ENCODE data around the gene TMEM132D. TPM values are rescaled to one million over a fixed set of nuclear protein-coding genes. Genes with fewer than 3 reads are reported as not detected.

Gene TMEM132D
- total RNA-seq, 2 donors from 2014 or later = not detected

GRCh38 chr12:129489100-129489676, 414.6 kb downstream of the TMEM132D start:
- TF ChIP-seq CTCF (IDR thresholded peaks at IDR 0.05) = no peak
- no peak for DNase-seq (ENCODE audit: low spot score)
- no peaks in the 10 kb centered on the region for H3K4me1 ChIP-seq (ENCODE audit: control insufficient read depth in 1 of 2, low read depth in 2 of 2)
- ATAC-seq (ENCODE audit: insufficient number of reproducible peaks, low FRiP score, low read depth) = no peak
- H3K4me3 ChIP-seq = no peak overlapping the region
- H3K27ac ChIP-seq = no peak overlapping the region
- H3K27me3 ChIP-seq (replicated peaks; ENCODE audit: insufficient read depth) = no peaks in the 10 kb centered on the region
- H3K36me3 ChIP-seq = no peaks in the 10 kb centered on the region
- no peaks in the 10 kb centered on the region for H3K9me3 ChIP-seq

DNA sequence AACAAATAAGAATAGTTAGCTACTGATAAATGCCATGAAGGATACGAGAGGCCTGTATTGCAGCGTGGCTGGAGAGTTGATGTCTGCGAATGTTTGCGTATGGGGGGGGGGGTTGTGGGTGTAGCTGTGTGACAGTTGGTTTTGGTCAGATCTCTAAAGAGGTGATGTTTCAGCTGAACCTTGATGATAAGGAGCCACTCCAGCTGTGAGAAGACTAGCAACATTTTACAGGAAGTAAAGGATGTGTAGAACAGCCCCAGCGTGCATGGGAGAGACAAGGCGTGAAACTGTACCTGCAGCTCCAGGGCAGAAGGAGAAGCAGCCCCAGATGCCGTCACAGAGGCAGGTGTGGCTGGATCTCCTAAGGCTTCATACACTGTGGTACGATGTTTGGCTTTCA, 416.9 kb downstream of the TMEM132D start:
- Histone ChIP-seq H3K9me3 (no peaks in the 10 kb centered on the region), H3K27me3 (replicated peaks; ENCODE audit: insufficient read depth) (no peaks in the 10 kb centered on the region), H3K27ac (no peak overlapping the region), H3K36me3 (no peaks in the 10 kb centered on the region), H3K4me1 (ENCODE audit: control insufficient read depth in 1 of 2, low read depth in 2 of 2) (no peaks in the 10 kb centered on the region), H3K4me3 (no peak overlapping the region)
- TF ChIP-seq CTCF (IDR thresholded peaks at IDR 0.05) = no peak
- no peak for DNase-seq (ENCODE audit: low spot score)
- no peak for ATAC-seq (ENCODE audit: insufficient number of reproducible peaks, low FRiP score, low read depth)

GRCh38 chr12:129483111-129483893, 420.5 kb downstream of the TMEM132D start:
- Histone ChIP-seq H3K4me3 (no peak overlapping the region), H3K27me3 (replicated peaks; ENCODE audit: insufficient read depth) (no peaks in the 10 kb centered on the region), H3K27ac (no peak overlapping the region), H3K9me3 (no peaks in the 10 kb centered on the region), H3K36me3 (no peaks in the 10 kb centered on the region), H3K4me1 (ENCODE audit: control insufficient read depth in 1 of 2, low read depth in 2 of 2) (no peaks in the 10 kb centered on the region)
- TF ChIP-seq CTCF (IDR thresholded peaks at IDR 0.05) = no peak
- ATAC-seq (ENCODE audit: insufficient number of reproducible peaks, low FRiP score, low read depth) (no peak), DNase-seq (ENCODE audit: low spot score) (no peak)

DNA sequence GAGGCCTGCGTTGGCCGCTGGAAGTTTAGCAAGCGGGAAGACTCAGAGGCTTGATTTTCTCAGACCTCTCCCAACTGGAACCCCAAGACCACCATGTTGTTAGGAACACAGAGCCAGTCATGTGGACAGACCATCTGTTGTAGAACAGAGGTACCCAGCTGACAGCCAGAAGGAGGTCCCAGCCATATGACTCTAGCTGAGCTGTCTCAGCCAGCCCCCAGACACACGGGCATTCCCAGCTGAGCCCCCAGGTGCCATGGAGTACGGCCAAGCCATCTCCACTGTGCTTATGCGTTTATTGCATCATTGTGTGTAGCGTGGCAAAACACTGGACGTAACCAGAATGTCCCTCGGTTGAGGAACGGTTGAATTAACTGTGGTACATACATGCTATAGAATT, 421.9 kb downstream of the TMEM132D start:
- ATAC-seq (ENCODE audit: insufficient number of reproducible peaks, low FRiP score, low read depth) (no peak), DNase-seq (ENCODE audit: low spot score) (no peak)
- no peaks in the 10 kb centered on the region for H3K4me1 ChIP-seq (ENCODE audit: control insufficient read depth in 1 of 2, low read depth in 2 of 2)
- no peak overlapping the region for H3K27ac ChIP-seq
- H3K27me3 ChIP-seq (replicated peaks; ENCODE audit: insufficient read depth) = no peaks in the 10 kb centered on the region
- H3K9me3 ChIP-seq = no peaks in the 10 kb centered on the region
- H3K36me3 ChIP-seq = no peaks in the 10 kb centered on the region
- H3K4me3 ChIP-seq = no peak overlapping the region
- TF ChIP-seq CTCF (IDR thresholded peaks at IDR 0.05) = no peak

DNA sequence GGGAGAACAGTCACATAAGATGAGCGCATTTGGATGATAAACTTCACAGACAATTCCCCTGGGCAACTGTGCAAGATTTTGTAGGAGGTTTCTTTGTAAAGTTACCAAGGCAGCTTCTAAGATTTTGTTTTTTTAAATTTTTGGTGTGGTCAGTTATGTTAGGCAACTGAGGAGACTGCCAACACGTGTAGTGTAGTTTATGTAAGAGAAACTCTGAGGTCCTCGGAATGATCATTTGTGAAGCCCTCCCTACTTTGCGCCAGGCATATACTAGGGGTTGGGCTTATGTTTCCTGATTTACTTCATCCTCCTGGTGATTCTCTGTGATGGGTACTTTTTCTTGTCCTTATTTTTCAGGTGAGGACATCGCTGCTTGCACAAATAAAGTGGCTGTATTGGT, 433.6 kb downstream of the TMEM132D start:
- no peaks in the 10 kb centered on the region for H3K36me3 ChIP-seq
- no peaks in the 10 kb centered on the region for H3K9me3 ChIP-seq
- no peaks in the 10 kb centered on the region for H3K27me3 ChIP-seq (replicated peaks; ENCODE audit: insufficient read depth)
- H3K4me3 ChIP-seq = no peak overlapping the region
- ATAC-seq (ENCODE audit: insufficient number of reproducible peaks, low FRiP score, low read depth) = no peak
- no peak for DNase-seq (ENCODE audit: low spot score)
- H3K27ac ChIP-seq = no peak overlapping the region
- no peaks in the 10 kb centered on the region for H3K4me1 ChIP-seq (ENCODE audit: control insufficient read depth in 1 of 2, low read depth in 2 of 2)
- TF ChIP-seq CTCF (IDR thresholded peaks at IDR 0.05) = no peak

Data from thoracic aorta (tissue), 2 donors.